ENCODE data around the gene MBNL3.

Gene MBNL3

GRCh38 chrX:132411310-132411977 lies 77.4 kb downstream of the MBNL3 start:
- Mint-ChIP-seq H3K27me3 (no peaks in the 10 kb centered on the region), H3K9me3 (no peaks in the 10 kb centered on the region), H3K27ac (no peak overlapping the region), H3K36me3 (no peaks in the 10 kb centered on the region), H3K4me3 (no peak overlapping the region), H3K4me1 (peaks cover 15% of the 10 kb centered on the region)

- no peak overlapping the region for H3K4me3 Mint-ChIP-seq
- H3K36me3 Mint-ChIP-seq = peaks cover 2% of the 10 kb centered on the region
- H3K9me3 Mint-ChIP-seq = no peaks in the 10 kb centered on the region
- H3K4me1 Mint-ChIP-seq = peaks cover 15% of the 10 kb centered on the region
- no peaks in the 10 kb centered on the region for H3K27me3 Mint-ChIP-seq
- H3K27ac Mint-ChIP-seq = no peak overlapping the region
These were observed 78.9 kb downstream of the MBNL3 start for GRCh38 chrX:132409780-132410556.

- Mint-ChIP-seq H3K9me3 (no peaks in the 10 kb centered on the region), H3K4me3 (no peak overlapping the region), H3K36me3 (peaks cover 5% of the 10 kb centered on the region), H3K27me3 (no peaks in the 10 kb centered on the region), H3K27ac (no peak overlapping the region), H3K4me1 (peaks cover 13% of the 10 kb centered on the region)
These were observed 81.1 kb downstream of the MBNL3 start for GRCh38 chrX:132407691-132408090.

- no peak overlapping the region for H3K4me3 Mint-ChIP-seq
- no peak overlapping the region for H3K27ac Mint-ChIP-seq
- H3K27me3 Mint-ChIP-seq = no peaks in the 10 kb centered on the region
- H3K4me1 Mint-ChIP-seq = peaks cover 10% of the 10 kb centered on the region
- H3K9me3 Mint-ChIP-seq = no peaks in the 10 kb centered on the region
- peaks cover 5% of the 10 kb centered on the region for H3K36me3 Mint-ChIP-seq
These were observed 82.7 kb downstream of the MBNL3 start for GRCh38 chrX:132406106-132406505.

GRCh38 chrX:132404266-132404665 lies 84.6 kb downstream of the MBNL3 start:
- Mint-ChIP-seq H3K27me3 (no peaks in the 10 kb centered on the region), H3K27ac (no peak overlapping the region), H3K4me1 (peaks cover 5% of the 10 kb centered on the region), H3K36me3 (peaks cover 5% of the 10 kb centered on the region), H3K4me3 (no peak overlapping the region), H3K9me3 (no peaks in the 10 kb centered on the region)

GRCh38 chrX:132401935-132402334 lies 86.9 kb downstream of the MBNL3 start:
- Mint-ChIP-seq H3K36me3 (peaks cover 5% of the 10 kb centered on the region), H3K4me3 (no peak overlapping the region), H3K9me3 (no peaks in the 10 kb centered on the region), H3K27me3 (no peaks in the 10 kb centered on the region), H3K27ac (no peak overlapping the region), H3K4me1 (no peaks in the 10 kb centered on the region)

- Mint-ChIP-seq H3K36me3 (peaks cover 3% of the 10 kb centered on the region), H3K4me3 (no peak overlapping the region), H3K9me3 (no peaks in the 10 kb centered on the region), H3K27me3 (no peaks in the 10 kb centered on the region), H3K4me1 (no peaks in the 10 kb centered on the region), H3K27ac (no peak overlapping the region)
These were observed 88.1 kb downstream of the MBNL3 start for GRCh38 chrX:132400706-132401105.

GRCh38 chrX:132395645-132396044 lies 93.2 kb downstream of the MBNL3 start:
- Mint-ChIP-seq H3K27ac (no peak overlapping the region), H3K27me3 (no peaks in the 10 kb centered on the region), H3K4me1 (no peaks in the 10 kb centered on the region), H3K9me3 (no peaks in the 10 kb centered on the region), H3K4me3 (no peak overlapping the region), H3K36me3 (peaks cover 4% of the 10 kb centered on the region)

- no peaks in the 10 kb centered on the region for H3K27me3 Mint-ChIP-seq
- H3K9me3 Mint-ChIP-seq = no peaks in the 10 kb centered on the region
- no peak overlapping the region for H3K4me3 Mint-ChIP-seq
- peaks cover 4% of the 10 kb centered on the region for H3K36me3 Mint-ChIP-seq
- H3K4me1 Mint-ChIP-seq = no peaks in the 10 kb centered on the region
- no peak overlapping the region for H3K27ac Mint-ChIP-seq
These were observed 93.8 kb downstream of the MBNL3 start for GRCh38 chrX:132395026-132395425.

GRCh38 chrX:132394591-132394990 lies 94.2 kb downstream of the MBNL3 start:
- H3K27me3 Mint-ChIP-seq = no peaks in the 10 kb centered on the region
- H3K27ac Mint-ChIP-seq = no peak overlapping the region
- no peak overlapping the region for H3K4me3 Mint-ChIP-seq
- H3K9me3 Mint-ChIP-seq = no peaks in the 10 kb centered on the region
- H3K4me1 Mint-ChIP-seq = no peaks in the 10 kb centered on the region
- H3K36me3 Mint-ChIP-seq = peaks cover 4% of the 10 kb centered on the region

- H3K27ac Mint-ChIP-seq = no peak overlapping the region
- no peaks in the 10 kb centered on the region for H3K27me3 Mint-ChIP-seq
- H3K36me3 Mint-ChIP-seq = peaks cover 4% of the 10 kb centered on the region
- H3K4me1 Mint-ChIP-seq = no peaks in the 10 kb centered on the region
- H3K4me3 Mint-ChIP-seq = no peak overlapping the region
- no peaks in the 10 kb centered on the region for H3K9me3 Mint-ChIP-seq
These were observed 94.8 kb downstream of the MBNL3 start for GRCh38 chrX:132393992-132394391.

GRCh38 chrX:132393485-132393884 lies 95.4 kb downstream of the MBNL3 start:
- no peaks in the 10 kb centered on the region for H3K4me1 Mint-ChIP-seq
- H3K36me3 Mint-ChIP-seq = peaks cover 4% of the 10 kb centered on the region
- H3K27ac Mint-ChIP-seq = no peak overlapping the region
- no peaks in the 10 kb centered on the region for H3K27me3 Mint-ChIP-seq
- no peaks in the 10 kb centered on the region for H3K9me3 Mint-ChIP-seq
- no peak overlapping the region for H3K4me3 Mint-ChIP-seq

- Mint-ChIP-seq H3K4me1 (no peaks in the 10 kb centered on the region), H3K27me3 (no peaks in the 10 kb centered on the region), H3K9me3 (no peaks in the 10 kb centered on the region), H3K27ac (no peak overlapping the region), H3K36me3 (peaks cover 4% of the 10 kb centered on the region), H3K4me3 (no peak overlapping the region)
These were observed 95.8 kb downstream of the MBNL3 start for GRCh38 chrX:132393085-132393484.

GRCh38 chrX:132390792-132391191 lies 98.0 kb downstream of the MBNL3 start:
- H3K27ac Mint-ChIP-seq = no peak overlapping the region
- H3K4me1 Mint-ChIP-seq = no peaks in the 10 kb centered on the region
- H3K9me3 Mint-ChIP-seq = no peaks in the 10 kb centered on the region
- H3K36me3 Mint-ChIP-seq = peaks cover 5% of the 10 kb centered on the region
- no peak overlapping the region for H3K4me3 Mint-ChIP-seq
- H3K27me3 Mint-ChIP-seq = no peaks in the 10 kb centered on the region

GRCh38 chrX:132389480-132389879 lies 99.4 kb downstream of the MBNL3 start:
- H3K36me3 Mint-ChIP-seq = peaks cover 5% of the 10 kb centered on the region
- H3K27me3 Mint-ChIP-seq = no peaks in the 10 kb centered on the region
- no peaks in the 10 kb centered on the region for H3K9me3 Mint-ChIP-seq
- H3K4me3 Mint-ChIP-seq = no peak overlapping the region
- no peak overlapping the region for H3K27ac Mint-ChIP-seq
- H3K4me1 Mint-ChIP-seq = no peaks in the 10 kb centered on the region

GRCh38 chrX:132388371-132388770 lies 100.5 kb downstream of the MBNL3 start:
- Mint-ChIP-seq H3K27ac (no peak overlapping the region), H3K9me3 (no peaks in the 10 kb centered on the region), H3K4me1 (no peaks in the 10 kb centered on the region), H3K4me3 (no peak overlapping the region), H3K36me3 (peaks cover 4% of the 10 kb centered on the region), H3K27me3 (no peaks in the 10 kb centered on the region)

All from activated naive CD4-positive, alpha-beta T cell treated with anti-CD3 and anti-CD28 coated beads, Interleukin-2, amount 50 U/mL, for 24 hours (primary cell).